ENCODE measurements around the gene FAM83G.

DNA sequence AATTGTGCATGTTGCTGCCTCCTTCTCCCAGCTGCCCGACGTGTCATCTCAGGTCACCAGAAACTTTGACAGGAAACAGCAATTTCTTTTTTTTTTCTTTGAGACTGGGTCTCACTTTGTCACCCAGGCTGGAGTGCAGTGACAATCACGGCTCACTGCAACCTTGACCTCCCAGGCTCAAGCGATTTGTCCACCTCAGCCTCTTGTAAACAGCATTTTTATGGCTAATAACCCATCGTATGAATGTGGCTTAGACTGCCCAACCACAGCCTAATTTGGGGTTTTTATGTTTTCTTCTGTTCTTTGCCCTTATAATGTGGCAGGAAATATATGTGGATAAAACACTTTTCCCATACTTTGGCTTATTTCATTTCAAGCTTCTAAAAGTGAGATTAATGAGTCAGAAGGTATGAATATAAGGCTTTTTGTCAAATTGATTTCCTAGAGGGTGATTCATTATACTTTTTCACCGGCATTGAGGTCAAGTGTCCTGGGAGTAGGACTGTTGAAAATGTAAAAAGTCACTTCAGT, 83.6 kb downstream of the FAM83G start:
- TF ChIP-seq, protein P1, sequence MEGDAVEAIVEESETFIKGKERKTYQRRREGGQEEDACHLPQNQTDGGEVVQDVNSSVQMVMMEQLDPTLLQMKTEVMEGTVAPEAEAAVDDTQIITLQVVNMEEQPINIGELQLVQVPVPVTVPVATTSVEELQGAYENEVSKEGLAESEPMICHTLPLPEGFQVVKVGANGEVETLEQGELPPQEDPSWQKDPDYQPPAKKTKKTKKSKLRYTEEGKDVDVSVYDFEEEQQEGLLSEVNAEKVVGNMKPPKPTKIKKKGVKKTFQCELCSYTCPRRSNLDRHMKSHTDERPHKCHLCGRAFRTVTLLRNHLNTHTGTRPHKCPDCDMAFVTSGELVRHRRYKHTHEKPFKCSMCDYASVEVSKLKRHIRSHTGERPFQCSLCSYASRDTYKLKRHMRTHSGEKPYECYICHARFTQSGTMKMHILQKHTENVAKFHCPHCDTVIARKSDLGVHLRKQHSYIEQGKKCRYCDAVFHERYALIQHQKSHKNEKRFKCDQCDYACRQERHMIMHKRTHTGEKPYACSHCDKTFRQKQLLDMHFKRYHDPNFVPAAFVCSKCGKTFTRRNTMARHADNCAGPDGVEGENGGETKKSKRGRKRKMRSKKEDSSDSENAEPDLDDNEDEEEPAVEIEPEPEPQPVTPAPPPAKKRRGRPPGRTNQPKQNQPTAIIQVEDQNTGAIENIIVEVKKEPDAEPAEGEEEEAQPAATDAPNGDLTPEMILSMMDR (IDR thresholded peaks at IDR 0.05) = no peak
- no peak for TF ChIP-seq POLR2A (IDR thresholded peaks at IDR 0.05)
